Fibroblast of lung (primary cell): ENCODE measurements around the gene LASP1. TPM values are rescaled to one million over a fixed set of nuclear protein-coding genes. Genes with fewer than 3 reads are reported as not detected.
A peak's percentile ranks its signal among the peaks of the same experiment; 100 is the strongest.

Experiments
- DNase-seq, 2 donors: peaks; one replicate each; pipeline versions ENCODE4 v3.0.0 to v3.0.0-alpha.2; 2010; ENCODE audit warnings: low read depth in 2 of 2
- H2AFZ ChIP-seq: 2 replicates; pipeline ENCODE4 v1.5.1; 2012; ENCODE audit warnings: low read length, control low read depth, inconsistent platforms
- H3K27ac ChIP-seq: 2 replicates; pipeline ENCODE4 v1.5.1; 2011; ENCODE audit warnings: low read length, control low read depth; ENCODE audit not compliant: insufficient read depth
- H3K27me3 ChIP-seq: 2 replicates; pipeline ENCODE4 v1.5.1; 2011; ENCODE audit warnings: mild to moderate bottlenecking, low read length; ENCODE audit not compliant: control insufficient read depth, insufficient read depth
- H3K36me3 ChIP-seq: 2 replicates; pipeline ENCODE4 v1.5.1; 2011; ENCODE audit warnings: low read length; ENCODE audit not compliant: control insufficient read depth, insufficient read depth
- H3K4me1 ChIP-seq: 2 replicates; pipeline ENCODE4 v1.5.1; 2011; ENCODE audit warnings: low read length; ENCODE audit not compliant: control insufficient read depth, insufficient read depth; ENCODE audit errors: extremely low read depth
- H3K4me2 ChIP-seq: 2 replicates; pipeline ENCODE4 v1.5.1; 2011; ENCODE audit warnings: low read length, control low read depth; ENCODE audit not compliant: insufficient read depth; ENCODE audit errors: extremely low read depth
- H3K4me3 ChIP-seq, 4 experiments: fragments of 200-600 bp in 1 of 4; sonication (generic) in 1 of 4; replicated peaks in 1 of 4; 2 replicates each; pipeline ENCODE4 v1.5.1; 2011 to 2016; ENCODE audit warnings: low read length in 4 of 4, low read depth in 3 of 4, mild to moderate bottlenecking in 3 of 4, control low read depth in 2 of 4, inconsistent platforms in 1 of 4, mixed read lengths in 1 of 4; ENCODE audit not compliant: insufficient read depth in 1 of 4; ENCODE audit errors: control extremely low read depth in 1 of 4
- H3K79me2 ChIP-seq: 2 replicates; pipeline ENCODE4 v1.5.1; 2012; ENCODE audit warnings: mild to moderate bottlenecking, low read length, inconsistent platforms; ENCODE audit not compliant: control insufficient read depth, insufficient read depth
- H3K9ac ChIP-seq: 2 replicates; pipeline ENCODE4 v1.5.1; 2011; ENCODE audit warnings: mild to moderate bottlenecking, low read length, control low read depth; ENCODE audit not compliant: insufficient read depth
- H3K9me3 ChIP-seq: 2 replicates; pipeline ENCODE4 v1.5.1; 2012; ENCODE audit warnings: low read depth, low read length; ENCODE audit not compliant: control insufficient read depth, insufficient read depth
- H4K20me1 ChIP-seq: 2 replicates; pipeline ENCODE4 v1.5.1; 2011; ENCODE audit warnings: low read length; ENCODE audit not compliant: control insufficient read depth, insufficient read depth; ENCODE audit errors: extremely low read depth
- CTCF ChIP-seq, 2 donors: IDR thresholded peaks in 1 of 2; conservative IDR thresholded peaks in 1 of 2; 1 replicate in 1 of 2; 2 replicates in 1 of 2; pipeline ENCODE4 v1.5.1; 2011 to 2012; ENCODE audit warnings: low read length in 2 of 2, control low read depth in 1 of 2, inconsistent platforms in 1 of 2, low read depth in 1 of 2, mild to moderate bottlenecking in 1 of 2
- EZH2 ChIP-seq: IDR thresholded peaks from 2 replicates; pipeline ENCODE4 v1.5.1; 2012; ENCODE audit warnings: low read length, control low read depth, mild to moderate bottlenecking; ENCODE audit errors: missing control alignments
- polyA plus RNA-seq, 2 donors: library from polyadenylated mRNA; depleted of rRNA in 1 of 2; stranded (reverse) in 1 of 2; unstranded in 1 of 2; fragments of >200 nt; gene quantifications; 2 replicates each; pipeline ENCODE4 v1.2.1, GENCODE V29; 2011 to 2012; ENCODE audit warnings: missing spikeins in 1 of 2
- total RNA-seq: library from RNA; depleted of rRNA; stranded (reverse); fragments of >200 nt; gene quantifications from 2 replicates; pipeline ENCODE4 v1.2.1, GENCODE V29; 2014

Gene LASP1
- total and polyA plus RNA-seq, 2 donors (not counting 1 experiment from before 2014, with no cell fraction given) = 79.8 to 208 TPM

DNA sequence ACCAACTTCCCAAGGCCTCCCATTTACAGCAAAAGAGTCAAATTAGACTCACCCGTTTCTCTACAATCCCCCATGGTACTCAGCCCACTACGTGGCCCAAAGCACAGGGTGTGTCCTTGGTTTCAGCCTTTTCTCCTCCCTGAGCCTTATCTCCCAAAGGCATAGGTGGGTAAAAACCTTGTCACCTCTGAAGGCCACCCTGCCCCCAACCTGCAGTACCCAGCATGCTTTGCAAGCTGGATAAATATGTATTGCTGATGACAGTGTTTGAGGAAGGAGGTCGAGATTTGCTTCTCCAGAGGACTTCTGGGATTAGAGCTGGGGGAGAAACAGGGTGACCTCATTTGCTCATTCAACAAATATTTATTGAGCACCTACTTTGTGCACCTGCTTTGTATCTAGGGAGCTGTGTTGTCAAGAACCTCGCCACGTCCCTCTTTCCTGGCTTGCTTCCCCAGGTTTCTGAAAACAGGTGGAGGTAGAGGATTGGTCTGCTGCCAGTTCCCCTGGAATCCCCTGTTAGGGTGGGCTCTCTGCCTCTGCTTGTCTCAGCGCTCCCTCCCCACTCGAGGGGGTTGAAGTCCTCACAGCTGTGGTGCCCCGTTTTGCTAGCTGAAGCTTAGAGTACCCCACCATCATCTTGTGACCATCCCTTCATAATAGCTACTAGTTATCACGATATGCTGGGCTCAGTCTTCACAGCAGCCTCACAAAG is 3.0 kb downstream of the LASP1 start:
- Histone ChIP-seq H3K9ac (no peak overlapping the region), H3K79me2 (peaks cover 76% of the 10 kb centered on the region), H3K4me3 (peak overlapping the region in 3 of 4 experiments; percentile 79 to 94 (median 86)), H3K27ac (peak overlapping the region; percentile 23), H3K36me3 (peaks cover 12% of the 10 kb centered on the region), H3K9me3 (no peaks in the 10 kb centered on the region), H4K20me1 (peaks cover 6% of the 10 kb centered on the region), H3K4me1 (peaks cover 34% of the 10 kb centered on the region), H2AFZ (no peak overlapping the region), H3K4me2 (peak overlapping the region; percentile 99), H3K27me3 (no peaks in the 10 kb centered on the region)
- TF ChIP-seq CTCF (conservative IDR thresholded peaks at IDR 0.05 in 1 of 2, IDR thresholded peaks at IDR 0.05 in 1 of 2; ENCODE audit: low read depth in 1 of 2, low read length in 2 of 2) (no peak), EZH2 (no peak)
- no peak for DNase-seq

- peak overlapping the region in 3 of 4 experiments; percentile 8 to 86 (median 19) for H3K4me3 ChIP-seq
- H3K27ac ChIP-seq = peak overlapping the region; percentile 34
- peaks cover 42% of the 10 kb centered on the region for H3K4me1 ChIP-seq
- H3K36me3 ChIP-seq = peaks cover 15% of the 10 kb centered on the region
- no peaks in the 10 kb centered on the region for H3K27me3 ChIP-seq
- DNase-seq = no peak
- H3K9ac ChIP-seq = no peak overlapping the region
- peaks cover 86% of the 10 kb centered on the region for H3K79me2 ChIP-seq
- peaks cover 6% of the 10 kb centered on the region for H4K20me1 ChIP-seq
- peak overlapping the region; percentile 80 for H3K4me2 ChIP-seq
- no peaks in the 10 kb centered on the region for H3K9me3 ChIP-seq
- no peak overlapping the region for H2AFZ ChIP-seq
- TF ChIP-seq CTCF (conservative IDR thresholded peaks at IDR 0.05 in 1 of 2, IDR thresholded peaks at IDR 0.05 in 1 of 2; ENCODE audit: low read depth in 1 of 2, low read length in 2 of 2) (no peak), EZH2 (no peak)
These were observed 4.0 kb downstream of the LASP1 start for GRCh38 chr17:38873640-38874380.

GRCh38 chr17:38874505-38875400 is 4.9 kb downstream of the LASP1 start:
- H3K9ac ChIP-seq = peak overlapping the region; percentile 2
- peak overlapping the region; percentile 49 for H3K4me2 ChIP-seq
- H3K4me3 ChIP-seq = peak overlapping the region in 3 of 4 experiments; percentile 1 to 86 (median 14)
- H2AFZ ChIP-seq = no peak overlapping the region
- peak; percentile 23 to 37 for DNase-seq
- H3K79me2 ChIP-seq = peaks cover 86% of the 10 kb centered on the region
- H3K27ac ChIP-seq = peak overlapping the region; percentile 6
- peaks cover 48% of the 10 kb centered on the region for H3K4me1 ChIP-seq
- no peaks in the 10 kb centered on the region for H3K9me3 ChIP-seq
- TF ChIP-seq CTCF (conservative IDR thresholded peaks at IDR 0.05 in 1 of 2, IDR thresholded peaks at IDR 0.05 in 1 of 2; ENCODE audit: low read depth in 1 of 2, low read length in 2 of 2) (no peak), EZH2 (no peak)
- peaks cover 15% of the 10 kb centered on the region for H3K36me3 ChIP-seq
- no peaks in the 10 kb centered on the region for H3K27me3 ChIP-seq
- peaks cover 6% of the 10 kb centered on the region for H4K20me1 ChIP-seq
